NT2/D1 (cell line): Measurements from ENCODE around the gene MAN2A2.

ENCODE experiments used
- DNase-seq: peaks from one replicate; pipeline ENCODE4 v3.0.0-alpha.2; 2011; ENCODE audit warnings: low read depth, low spot score
- H3K27me3 ChIP-seq: 2 replicates; pipeline ENCODE4 v1.6.0; 2011; ENCODE audit warnings: mild to moderate bottlenecking; ENCODE audit not compliant: insufficient read length, insufficient read depth
- H3K36me3 ChIP-seq: 2 replicates; pipeline ENCODE4 v1.6.1; 2011; ENCODE audit warnings: mild to moderate bottlenecking, low read length, mixed read lengths; ENCODE audit not compliant: insufficient read depth, insufficient read length
- H3K4me1 ChIP-seq: 2 replicates; pipeline ENCODE4 v1.5.1; 2011; ENCODE audit not compliant: insufficient read depth, insufficient read length
- H3K4me3 ChIP-seq: 2 replicates; pipeline ENCODE4 v1.5.1; 2011; ENCODE audit warnings: low read depth; ENCODE audit not compliant: insufficient read length
- H3K9ac ChIP-seq: 2 replicates; pipeline ENCODE4 v1.6.0; 2011; ENCODE audit warnings: low read depth; ENCODE audit not compliant: insufficient read length
- H3K9me3 ChIP-seq: 2 replicates; pipeline ENCODE4 v1.5.1; 2011; ENCODE audit warnings: mild to moderate bottlenecking, low read length; ENCODE audit not compliant: insufficient read depth
- SUZ12 ChIP-seq: IDR thresholded peaks from 2 replicates; pipeline ENCODE4 v1.6.1; 2011; ENCODE audit not compliant: insufficient read length, insufficient read depth; ENCODE audit errors: extremely low read depth
- YY1 ChIP-seq: IDR thresholded peaks from 2 replicates; pipeline ENCODE4 v1.6.1; 2011; ENCODE audit not compliant: insufficient read length, insufficient read depth
- ZNF274 ChIP-seq: IDR thresholded peaks from 2 replicates; pipeline ENCODE4 v1.6.1; 2011; ENCODE audit warnings: mild to moderate bottlenecking, low read depth, low read length

Gene MAN2A2

GRCh38 chr15:90877315-90877714 lies 25.8 kb upstream of the MAN2A2 start:
- no peak for DNase-seq
- peaks cover 73% of the 10 kb centered on the region for H3K36me3 ChIP-seq
- H3K27me3 ChIP-seq, result no peaks in the 10 kb centered on the region
- no peak overlapping the region for H3K9ac ChIP-seq
- TF ChIP-seq YY1 (no peak), SUZ12 (no peak), ZNF274 (no peak)
- no peaks in the 10 kb centered on the region for H3K9me3 ChIP-seq
- peaks cover 16% of the 10 kb centered on the region for H3K4me1 ChIP-seq
- no peak overlapping the region for H3K4me3 ChIP-seq

- no peak for TF ChIP-seq YY1
- TF ChIP-seq ZNF274, result no peak
- no peak for TF ChIP-seq SUZ12
- Histone ChIP-seq H3K9me3 (no peaks in the 10 kb centered on the region), H3K36me3 (peaks cover 80% of the 10 kb centered on the region)
Measured at GRCh38 chr15:90877996-90878395, 25.1 kb upstream of the MAN2A2 start.

GRCh38 chr15:90878660-90879059 lies 24.4 kb upstream of the MAN2A2 start:
- no peak for DNase-seq
- Histone ChIP-seq H3K27me3 (no peaks in the 10 kb centered on the region), H3K4me3 (no peak overlapping the region), H3K9me3 (no peaks in the 10 kb centered on the region), H3K36me3 (peaks cover 81% of the 10 kb centered on the region), H3K4me1 (peaks cover 13% of the 10 kb centered on the region), H3K9ac (no peak overlapping the region)
- TF ChIP-seq SUZ12 (no peak), ZNF274 (no peak), YY1 (no peak)

More at GRCh38 chr15:90877996-90878395, 25.1 kb upstream of the MAN2A2 start:
- Histone ChIP-seq H3K4me1 (peaks cover 11% of the 10 kb centered on the region), H3K9ac (no peak overlapping the region), H3K27me3 (no peaks in the 10 kb centered on the region), H3K4me3 (no peak overlapping the region)
- DNase-seq, result no peak

GRCh38 chr15:90879730-90880366 lies 23.3 kb upstream of the MAN2A2 start:
- no peak overlapping the region for H3K4me3 ChIP-seq
- no peak overlapping the region for H3K9ac ChIP-seq
- TF ChIP-seq YY1 (no peak), ZNF274 (no peak)
- no peaks in the 10 kb centered on the region for H3K27me3 ChIP-seq
- H3K36me3 ChIP-seq, result peaks cover 81% of the 10 kb centered on the region
- no peak for DNase-seq
- H3K9me3 ChIP-seq, result no peaks in the 10 kb centered on the region
- H3K4me1 ChIP-seq, result peaks cover 12% of the 10 kb centered on the region

- peaks cover 75% of the 10 kb centered on the region for H3K36me3 ChIP-seq
- peaks cover 19% of the 10 kb centered on the region for H3K4me1 ChIP-seq
- no peak for TF ChIP-seq SUZ12
- TF ChIP-seq YY1, result no peak
- TF ChIP-seq ZNF274, result no peak
- DNase-seq, result no peak
- H3K9ac ChIP-seq, result no peak overlapping the region
- no peaks in the 10 kb centered on the region for H3K27me3 ChIP-seq
- no peak overlapping the region for H3K4me3 ChIP-seq
- no peaks in the 10 kb centered on the region for H3K9me3 ChIP-seq
Measured at GRCh38 chr15:90880381-90881145, 22.5 kb upstream of the MAN2A2 start.

- no peak for DNase-seq
- TF ChIP-seq ZNF274 (no peak), YY1 (no peak), SUZ12 (no peak)
- Histone ChIP-seq H3K4me3 (no peak overlapping the region), H3K27me3 (no peaks in the 10 kb centered on the region), H3K4me1 (peaks cover 22% of the 10 kb centered on the region), H3K36me3 (peaks cover 69% of the 10 kb centered on the region), H3K9me3 (no peaks in the 10 kb centered on the region), H3K9ac (no peak overlapping the region)
Measured at GRCh38 chr15:90881181-90881977, 21.7 kb upstream of the MAN2A2 start.
